ENCODE measurements around the gene PRODH2. TPM values are rescaled to one million over a fixed set of nuclear protein-coding genes. Genes with fewer than 3 reads are reported as not detected.
A peak's percentile ranks its signal among the peaks of the same experiment; 100 is the strongest.

The PRODH2 gene
- total RNA-seq, 1 donor from 2014 or later: not detected

GRCh38 chr19:35818445-35818844 is 5.8 kb upstream of the PRODH2 start:
- ATAC-seq (no peak), DNase-seq (no peak)
- H3K27me3 ChIP-seq: peaks cover 42% of the 10 kb centered on the region
- intact Hi-C loops (cut with DNase I): no loop called here
- no peak overlapping the region for H3K4me3 ChIP-seq
- H3K36me3 ChIP-seq: no peaks in the 10 kb centered on the region
- H3K27ac ChIP-seq: no peak overlapping the region
- TF ChIP-seq, protein P1, sequence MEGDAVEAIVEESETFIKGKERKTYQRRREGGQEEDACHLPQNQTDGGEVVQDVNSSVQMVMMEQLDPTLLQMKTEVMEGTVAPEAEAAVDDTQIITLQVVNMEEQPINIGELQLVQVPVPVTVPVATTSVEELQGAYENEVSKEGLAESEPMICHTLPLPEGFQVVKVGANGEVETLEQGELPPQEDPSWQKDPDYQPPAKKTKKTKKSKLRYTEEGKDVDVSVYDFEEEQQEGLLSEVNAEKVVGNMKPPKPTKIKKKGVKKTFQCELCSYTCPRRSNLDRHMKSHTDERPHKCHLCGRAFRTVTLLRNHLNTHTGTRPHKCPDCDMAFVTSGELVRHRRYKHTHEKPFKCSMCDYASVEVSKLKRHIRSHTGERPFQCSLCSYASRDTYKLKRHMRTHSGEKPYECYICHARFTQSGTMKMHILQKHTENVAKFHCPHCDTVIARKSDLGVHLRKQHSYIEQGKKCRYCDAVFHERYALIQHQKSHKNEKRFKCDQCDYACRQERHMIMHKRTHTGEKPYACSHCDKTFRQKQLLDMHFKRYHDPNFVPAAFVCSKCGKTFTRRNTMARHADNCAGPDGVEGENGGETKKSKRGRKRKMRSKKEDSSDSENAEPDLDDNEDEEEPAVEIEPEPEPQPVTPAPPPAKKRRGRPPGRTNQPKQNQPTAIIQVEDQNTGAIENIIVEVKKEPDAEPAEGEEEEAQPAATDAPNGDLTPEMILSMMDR (IDR thresholded peaks at IDR 0.05): no peak
- H3K4me1 ChIP-seq: no peaks in the 10 kb centered on the region
- no peaks in the 10 kb centered on the region for H3K9me3 ChIP-seq

DNA sequence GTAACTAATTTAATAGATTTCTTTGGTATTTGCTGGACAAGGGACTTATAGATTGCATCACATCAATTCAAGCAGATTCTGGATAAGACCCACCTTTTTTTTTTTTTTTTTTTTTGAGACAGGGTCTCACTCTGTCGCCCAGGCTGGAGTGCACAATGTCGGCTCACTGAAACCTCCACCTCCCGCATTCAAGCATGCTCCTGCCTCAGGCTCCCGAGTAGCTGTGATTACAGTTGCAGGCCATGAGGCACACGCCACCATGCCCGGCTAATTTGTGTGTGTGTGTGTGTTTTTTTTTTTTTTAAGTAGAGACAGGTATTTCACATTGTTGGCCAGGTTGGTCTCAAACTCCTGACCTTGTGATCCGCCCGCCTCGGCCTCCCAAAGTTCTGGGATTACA is 4.2 kb upstream of the PRODH2 start:
- H3K9me3 ChIP-seq: no peaks in the 10 kb centered on the region
- ATAC-seq (no peak), DNase-seq (no peak)
- TF ChIP-seq, protein P1 (IDR thresholded peaks at IDR 0.05): no peak
- H3K27ac ChIP-seq: no peak overlapping the region
- H3K27me3 ChIP-seq: peaks cover 44% of the 10 kb centered on the region
- intact Hi-C loops (cut with DNase I): no loop called here
- no peaks in the 10 kb centered on the region for H3K4me1 ChIP-seq
- no peaks in the 10 kb centered on the region for H3K36me3 ChIP-seq
- H3K4me3 ChIP-seq: no peak overlapping the region

DNA sequence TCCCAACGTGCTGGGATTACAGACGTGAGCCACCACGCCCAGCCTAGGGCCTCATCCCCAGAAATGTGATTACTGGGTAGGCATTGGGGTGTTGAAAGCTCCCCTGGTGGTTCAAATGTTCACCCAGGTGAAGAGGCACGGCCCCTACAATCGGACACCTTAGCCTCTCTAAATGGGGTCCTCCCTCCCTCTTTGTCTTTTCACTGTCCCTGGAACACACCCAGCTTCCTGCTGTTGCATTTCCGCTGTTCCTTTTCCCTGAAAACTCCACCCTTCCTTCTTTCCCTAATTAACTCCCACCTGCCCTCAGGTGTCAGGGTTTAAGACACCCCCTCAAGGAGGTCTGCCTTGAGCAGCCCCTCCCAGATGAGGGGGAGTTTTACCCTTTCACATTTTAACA is 3.6 kb upstream of the PRODH2 start:
- peaks cover 44% of the 10 kb centered on the region for H3K27me3 ChIP-seq
- H3K9me3 ChIP-seq: no peaks in the 10 kb centered on the region
- H3K4me1 ChIP-seq: no peaks in the 10 kb centered on the region
- TF ChIP-seq, protein P1 (IDR thresholded peaks at IDR 0.05): no peak
- H3K4me3 ChIP-seq: no peak overlapping the region
- no peak for DNase-seq
- intact Hi-C loops (cut with DNase I): no loop called here
- H3K27ac ChIP-seq: no peak overlapping the region
- H3K36me3 ChIP-seq: no peaks in the 10 kb centered on the region
- no peak for ATAC-seq

DNA sequence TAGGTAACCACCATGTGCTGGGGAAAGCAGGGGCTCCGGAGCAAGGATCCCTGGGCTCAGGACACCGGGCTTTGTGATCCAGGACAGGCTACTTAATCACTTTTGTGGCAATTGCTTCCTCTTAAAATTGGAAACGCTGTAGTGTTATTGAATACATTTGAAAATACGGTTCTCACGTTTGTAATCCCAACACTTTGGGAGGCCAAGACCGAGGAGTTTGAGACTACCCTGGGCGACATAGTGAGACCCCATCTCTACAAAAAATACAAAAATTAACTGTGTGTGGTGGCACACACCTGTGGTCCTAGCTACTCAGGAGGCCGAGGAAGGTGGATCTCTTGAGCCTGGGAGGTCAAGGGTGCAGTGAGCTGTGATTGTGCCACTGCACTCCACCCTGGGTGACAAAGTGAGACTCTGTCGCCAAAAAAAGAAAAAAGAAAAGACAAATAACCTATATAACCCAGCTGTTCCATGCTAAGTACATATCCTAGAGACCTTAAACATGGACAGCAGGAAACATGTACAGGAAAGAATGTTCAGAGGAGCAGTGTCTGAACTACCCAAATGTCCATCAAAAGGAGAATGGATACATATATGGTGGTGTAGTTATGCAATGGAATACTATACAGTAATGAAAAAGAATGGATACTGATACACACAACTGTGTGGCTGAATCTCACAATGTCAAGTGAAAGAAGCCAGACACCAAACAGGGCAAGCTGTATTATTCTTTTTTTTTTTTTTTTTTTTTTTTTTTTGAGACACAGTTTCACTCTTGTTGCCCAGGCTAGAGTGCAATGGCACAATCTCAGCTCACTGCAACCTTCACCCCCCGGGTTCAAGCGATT is 622 bp upstream of the PRODH2 start:
- DNase-seq (no peak), ATAC-seq (no peak)
- intact Hi-C loops (cut with DNase I): no loop called here

GRCh38 chr19:35811317-35812219 is 1.1 kb downstream of the PRODH2 start:
- H3K4me1 ChIP-seq: no peaks in the 10 kb centered on the region
- DNase-seq (no peak), ATAC-seq (peak; percentile 16)
- no peak overlapping the region for H3K27ac ChIP-seq
- H3K9me3 ChIP-seq: no peaks in the 10 kb centered on the region
- intact Hi-C loops (cut with DNase I): no loop called here
- no peaks in the 10 kb centered on the region for H3K36me3 ChIP-seq
- TF ChIP-seq, protein P1 (IDR thresholded peaks at IDR 0.05): no peak
- no peak overlapping the region for H3K4me3 ChIP-seq
- peaks cover 23% of the 10 kb centered on the region for H3K27me3 ChIP-seq

More for the DNA sequence above, 622 bp upstream of the PRODH2 start:
- Histone ChIP-seq H3K4me1 (no peaks in the 10 kb centered on the region), H3K4me3 (no peak overlapping the region), H3K36me3 (no peaks in the 10 kb centered on the region), H3K9me3 (no peaks in the 10 kb centered on the region), H3K27me3 (peaks cover 31% of the 10 kb centered on the region), H3K27ac (no peak overlapping the region)
- TF ChIP-seq, protein P1 (IDR thresholded peaks at IDR 0.05): no peak

Data from upper lobe of right lung (tissue), 1 donor.